ENCODE data around the gene NTSR2. TPM values are rescaled to one million over a fixed set of nuclear protein-coding genes. Genes with fewer than 3 reads are reported as not detected.

Gene NTSR2
- polyA plus RNA-seq, 2 of the 4 experiments (the other 2 are of a cell fraction), result not detected

GRCh38 chr2:11642972-11643371 is 27.0 kb downstream of the NTSR2 start:
- peak; percentile 56 to 70; a peak in 4 of 6 replicates for ATAC-seq
- FAIRE-seq, result no peak
- H3K4me1 ChIP-seq, result no peaks in the 10 kb centered on the region
- ChIA-PET POLR2A (no interaction called here), CTCF (interaction anchor here (0.7 to 1.4 kb wide), 3 partner anchors 45 to 810 kb away, joined by 4 read pairs; no protein-coding TSS in a partner anchor)
- H3K9me3 ChIP-seq, result no peaks in the 10 kb centered on the region
- H3K4me3 ChIP-seq, result no peak overlapping the region
- H3K27ac ChIP-seq, result no peak overlapping the region
- DNase-seq (ENCODE audit: low read depth in 1 of 2, low spot score in 1 of 2), result peak in 1 of 2 experiments; percentile 27
- TF ChIP-seq RNF2 (IDR thresholded peaks at IDR 0.05; ENCODE audit: borderline replicate concordance, low read depth) (no peak), POLR2A (IDR thresholded peaks at IDR 0.05; ENCODE audit: low read length) (no peak), KDM5A (IDR thresholded peaks at IDR 0.05) (no peak), HOXB13 (CRISPR knock-in tag; IDR thresholded peaks at IDR 0.05; ENCODE audit: low read depth) (no peak), RCOR1 (IDR thresholded peaks at IDR 0.05; ENCODE audit: low read depth, low read length) (no peak), SREBF2 (IDR thresholded peaks at IDR 0.05) (no peak), USF2 (IDR thresholded peaks at IDR 0.05) (no peak), FOXS1 (CRISPR knock-in tag; IDR thresholded peaks at IDR 0.05) (no peak), HMGXB4 (CRISPR knock-in tag; IDR thresholded peaks at IDR 0.05; ENCODE audit: borderline replicate concordance) (no peak), EP300 (IDR thresholded peaks at IDR 0.05) (no peak), CEBPB (IDR thresholded peaks at IDR 0.05) (no peak), ESRRA (IDR thresholded peaks at IDR 0.05; ENCODE audit: borderline replicate concordance, low read length) (no peak), ZNF302 (CRISPR knock-in tag; IDR thresholded peaks at IDR 0.05) (no peak), HES2 (IDR thresholded peaks at IDR 0.05) (no peak)
- 45% methylated on average over 7 of the region's 7 CpGs for WGBS (ENCODE audit: missing lambda C conversion rate)
- no peak overlapping the region for H3K4me2 ChIP-seq

GRCh38 chr2:11640132-11640531 is 29.9 kb downstream of the NTSR2 start:
- H3K27ac ChIP-seq, result no peak overlapping the region
- ChIA-PET POLR2A (no interaction called here), CTCF (interaction anchor here (2.4 kb wide), 1 partner anchor 56 kb away, joined by 5 read pairs; no protein-coding TSS in a partner anchor)
- TF ChIP-seq MAZ (IDR thresholded peaks at IDR 0.05; ENCODE audit: borderline replicate concordance, low read depth, low read length) (no peak), FOSL2 (IDR thresholded peaks at IDR 0.05) (no peak), FOSL2 (CRISPR knock-in tag; IDR thresholded peaks at IDR 0.05) (no peak), HDAC2 (IDR thresholded peaks at IDR 0.05) (no peak), RAD21 (conservative IDR thresholded peaks at IDR 0.05 in 1 of 2, IDR thresholded peaks at IDR 0.05 in 1 of 2) (no peak), CHD4 (IDR thresholded peaks at IDR 0.05; ENCODE audit: borderline replicate concordance) (no peak), ZSCAN20 (CRISPR knock-in tag; IDR thresholded peaks at IDR 0.05) (no peak), ZFP36 (IDR thresholded peaks at IDR 0.05; ENCODE audit: borderline replicate concordance, partially characterized antibody) (no peak), HES2 (IDR thresholded peaks at IDR 0.05) (no peak), MAFK (IDR thresholded peaks at IDR 0.05; ENCODE audit: partially characterized antibody) (no peak), RNF2 (IDR thresholded peaks at IDR 0.05; ENCODE audit: borderline replicate concordance, low read depth) (no peak), NFE2L2 (conservative IDR thresholded peaks at IDR 0.05; ENCODE audit: low read length) (no peak), ELK1 (IDR thresholded peaks at IDR 0.05; ENCODE audit: low read depth, low read length) (no peak), RFX5 (IDR thresholded peaks at IDR 0.05) (no peak), EHMT2 (IDR thresholded peaks at IDR 0.05; ENCODE audit: low read depth) (no peak), RCOR1 (IDR thresholded peaks at IDR 0.05; ENCODE audit: low read depth, low read length) (no peak)
- H3K4me2 ChIP-seq, result no peak overlapping the region
- ATAC-seq (no peak), FAIRE-seq (no peak), DNase-seq (ENCODE audit: low read depth in 1 of 2, low spot score in 1 of 2) (no peak)
- H3K9me3 ChIP-seq, result no peaks in the 10 kb centered on the region
- H3K4me1 ChIP-seq, result no peaks in the 10 kb centered on the region
- no peak overlapping the region for H3K4me3 ChIP-seq
- 77% methylated on average over 27 of the region's 27 CpGs for WGBS (ENCODE audit: missing lambda C conversion rate)

Measured in A549 (cell line).